K562 (cell line): ENCODE measurements around the gene CEP128. TPM values are rescaled to one million over a fixed set of nuclear protein-coding genes. Genes with fewer than 3 reads are reported as not detected.

Experiments
- ADNP ChIP-seq: fragments of 200-800 bp; sonication (Bioruptor generic); IDR thresholded peaks from 2 replicates; pipeline ENCODE4 v1.6.1; 2016; ENCODE audit warnings: missing genetic modification characterization, missing compliant biosample characterization
- ARID1B ChIP-seq: fragments of 450-650 bp; IDR thresholded peaks from 2 replicates; pipeline ENCODE4 v1.6.1; 2016; ENCODE audit warnings: antibody characterized with exemption, mild to moderate bottlenecking, inconsistent platforms
- BHLHE40 ChIP-seq: IDR thresholded peaks from 2 replicates; pipeline ENCODE4 v1.6.1; 2011; ENCODE audit warnings: low read length, improper control_type of control experiment
- CEBPG ChIP-seq, 3 experiments: fragments of 200-800 bp in 1 of 3; sonication (Bioruptor generic) in 1 of 3; sonication (generic) in 1 of 3; formaldehyde crosslinking in 1 of 3; IDR thresholded peaks in 2 of 3; conservative IDR thresholded peaks in 1 of 3; 2 replicates each; pipeline versions ENCODE4 v1.6.1 to v1.8.0; 2016 to 2022; ENCODE audit warnings: missing compliant biosample characterization in 2 of 3, missing genetic modification characterization in 2 of 3, mild to moderate bottlenecking in 1 of 3, missing genetic modification reagents in 1 of 3
- E2F1 ChIP-seq: sonication (generic); formaldehyde crosslinking; IDR thresholded peaks from 2 replicates; pipeline ENCODE4 v1.8.1; 2023; ENCODE audit warnings: mild to moderate bottlenecking, missing genetic modification reagents, moderate library complexity
- GABPA ChIP-seq: fragments of 200-800 bp; sonication (Bioruptor generic); conservative IDR thresholded peaks from 2 replicates; pipeline ENCODE4 v1.6.1; 2016; ENCODE audit warnings: low read depth, missing genetic modification characterization, missing compliant biosample characterization
- ILK ChIP-seq: fragments of 450-650 bp; IDR thresholded peaks from 2 replicates; pipeline ENCODE4 v1.6.1; 2016; ENCODE audit warnings: missing genetic modification characterization, low read depth, mild to moderate bottlenecking, missing compliant biosample characterization, moderate library complexity, borderline replicate concordance
- MAZ ChIP-seq, 2 experiments: fragments of 450-650 bp in 1 of 2; sonication (generic) in 1 of 2; formaldehyde crosslinking; IDR thresholded peaks in 1 of 2; conservative IDR thresholded peaks in 1 of 2; 2 replicates each; pipeline versions ENCODE4 v1.4.0 to v1.5.0; 2020; ENCODE audit warnings: mild to moderate bottlenecking in 1 of 2, missing genetic modification reagents in 1 of 2
- NFE2 ChIP-seq: IDR thresholded peaks from 2 replicates; pipeline ENCODE4 v1.6.1; 2014; ENCODE audit warnings: antibody characterized with exemption, low read depth
- NR0B1 ChIP-seq: fragments of 450-650 bp; IDR thresholded peaks from one replicate; pipeline ENCODE4 v1.6.1; 2018; ENCODE audit warnings: mild to moderate bottlenecking, moderate library complexity; ENCODE audit not compliant: partially characterized antibody
- NR2C1 ChIP-seq, 2 experiments: fragments of 450-650 bp; IDR thresholded peaks; 2 replicates each; pipeline ENCODE4 v1.6.1; 2017; ENCODE audit warnings: mild to moderate bottlenecking in 2 of 2, antibody characterized with exemption in 1 of 2, inconsistent platforms in 1 of 2, missing compliant biosample characterization in 1 of 2, missing genetic modification characterization in 1 of 2
- POLR2G ChIP-seq: fragments of 200-400 bp; formaldehyde crosslinking; IDR thresholded peaks from 2 replicates; pipeline ENCODE4 v1.6.1; 2017; ENCODE audit warnings: low read depth, mild to moderate bottlenecking, antibody characterized with exemption, low read length, moderate library complexity
- SIRT6 ChIP-seq: IDR thresholded peaks from one replicate; pipeline ENCODE4 v1.6.1; 2012; ENCODE audit warnings: low read depth, mild to moderate bottlenecking, control low read depth, inconsistent platforms, low read length, moderate library complexity
- SMARCA5 ChIP-seq: fragments of 450-650 bp; IDR thresholded peaks from 2 replicates; pipeline ENCODE4 v1.6.1; 2016
- TFAM ChIP-seq: fragments of 250-450 bp; sonication (Bioruptor Pico); conservative IDR thresholded peaks from 2 replicates; pipeline ENCODE4 v1.5.0; 2021; ENCODE audit warnings: mild to moderate bottlenecking, moderate library complexity
- ZBTB43 ChIP-seq: sonication (generic); formaldehyde crosslinking; IDR thresholded peaks from 2 replicates; pipeline ENCODE4 v1.8.0; 2023; ENCODE audit warnings: mild to moderate bottlenecking, missing genetic modification reagents
- ZFP1 ChIP-seq: fragments of 450-650 bp; formaldehyde crosslinking; IDR thresholded peaks from 2 replicates; pipeline ENCODE4 v1.4.0; 2020; ENCODE audit warnings: mild to moderate bottlenecking, mixed read lengths
- ZNF444 ChIP-seq: fragments of 250-450 bp; sonication (Bioruptor Pico); IDR thresholded peaks from 2 replicates; pipeline ENCODE4 v1.4.0; 2020; ENCODE audit warnings: mild to moderate bottlenecking, moderate library complexity
- polyA plus RNA-seq, 8 experiments: library from polyadenylated mRNA; depleted of rRNA in 4 of 8; stranded (reverse) in 5 of 8; unstranded in 3 of 8; fragments of >200 nt; fragmentation: Nextera tagmentation in 2 of 8; fragmentation: Illumina TruSeq in 1 of 8; extraction: Ambion mirVana in 2 of 8; extraction: Trizol in 1 of 8; gene quantifications; 2 replicates each; pipeline versions ENCODE4 v1.2.1 to v1.2.3, GENCODE V29; 2011 to 2014; ENCODE audit warnings: inconsistent platforms in 1 of 8, missing spikeins in 1 of 8
- total RNA-seq, 7 experiments: library from RNA; depleted of rRNA in 6 of 7; stranded (reverse); fragments of >200 nt in 6 of 7; fragmentation: Illumina TruSeq in 2 of 7; extraction: Trizol in 2 of 7; gene quantifications; 2 replicates each; pipeline versions ENCODE4 v1.2.1 to v1.2.3, GENCODE V29; 2011 to 2021; ENCODE audit warnings: low replicate concordance in 1 of 7
- TF ChIP-seq, protein P1 (sequence below), 2 experiments: fragments of 150-350 bp in 1 of 2; IDR thresholded peaks; 2 replicates each; pipeline ENCODE4 v1.6.1; 2012 to 2016; ENCODE audit warnings: low read depth in 2 of 2, low read length in 2 of 2, mild to moderate bottlenecking in 1 of 2, moderate library complexity in 1 of 2

CEP128 gene
- total and polyA plus RNA-seq, 9 of the 15 experiments (the other 6 are each of a cell fraction or from before 2014, with no cell fraction given) = 2.3 to 9.2 (median 4.6) TPM

DNA sequence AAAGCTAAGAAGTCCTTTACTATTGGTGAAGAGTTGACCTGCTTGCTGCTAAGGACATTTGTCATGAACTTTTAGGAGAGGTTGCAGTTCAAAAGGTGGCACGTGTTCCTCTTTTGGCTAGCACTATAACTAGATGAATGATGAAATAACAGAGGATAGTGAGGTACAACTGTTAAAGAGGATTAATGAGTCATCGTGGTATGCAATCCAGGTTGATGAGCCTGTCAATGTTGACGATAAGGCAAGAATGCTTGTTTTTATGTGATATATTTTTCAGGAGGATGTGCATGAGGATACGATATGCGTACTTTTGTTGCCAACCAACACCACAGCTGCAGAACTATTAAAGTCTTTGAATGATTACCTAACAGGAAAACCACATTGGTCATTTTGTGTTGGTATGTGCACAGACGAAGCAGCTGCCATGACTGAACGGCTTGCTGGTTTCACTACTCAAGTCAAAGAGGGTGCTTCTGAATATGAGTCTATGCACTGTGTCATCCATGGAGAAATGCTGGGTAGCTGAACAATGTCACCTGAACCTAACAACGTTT, 10.6 kb downstream of the CEP128 start (continued):
- TF ChIP-seq NR2C1 (IDR thresholded peaks at IDR 0.05) = no peak
- no peak for TF ChIP-seq NR2C1 (tag; IDR thresholded peaks at IDR 0.05)
- no peak for TF ChIP-seq POLR2G
- TF ChIP-seq TFAM (CRISPR knock-in tag) = no peak
- TF ChIP-seq, protein P1, sequence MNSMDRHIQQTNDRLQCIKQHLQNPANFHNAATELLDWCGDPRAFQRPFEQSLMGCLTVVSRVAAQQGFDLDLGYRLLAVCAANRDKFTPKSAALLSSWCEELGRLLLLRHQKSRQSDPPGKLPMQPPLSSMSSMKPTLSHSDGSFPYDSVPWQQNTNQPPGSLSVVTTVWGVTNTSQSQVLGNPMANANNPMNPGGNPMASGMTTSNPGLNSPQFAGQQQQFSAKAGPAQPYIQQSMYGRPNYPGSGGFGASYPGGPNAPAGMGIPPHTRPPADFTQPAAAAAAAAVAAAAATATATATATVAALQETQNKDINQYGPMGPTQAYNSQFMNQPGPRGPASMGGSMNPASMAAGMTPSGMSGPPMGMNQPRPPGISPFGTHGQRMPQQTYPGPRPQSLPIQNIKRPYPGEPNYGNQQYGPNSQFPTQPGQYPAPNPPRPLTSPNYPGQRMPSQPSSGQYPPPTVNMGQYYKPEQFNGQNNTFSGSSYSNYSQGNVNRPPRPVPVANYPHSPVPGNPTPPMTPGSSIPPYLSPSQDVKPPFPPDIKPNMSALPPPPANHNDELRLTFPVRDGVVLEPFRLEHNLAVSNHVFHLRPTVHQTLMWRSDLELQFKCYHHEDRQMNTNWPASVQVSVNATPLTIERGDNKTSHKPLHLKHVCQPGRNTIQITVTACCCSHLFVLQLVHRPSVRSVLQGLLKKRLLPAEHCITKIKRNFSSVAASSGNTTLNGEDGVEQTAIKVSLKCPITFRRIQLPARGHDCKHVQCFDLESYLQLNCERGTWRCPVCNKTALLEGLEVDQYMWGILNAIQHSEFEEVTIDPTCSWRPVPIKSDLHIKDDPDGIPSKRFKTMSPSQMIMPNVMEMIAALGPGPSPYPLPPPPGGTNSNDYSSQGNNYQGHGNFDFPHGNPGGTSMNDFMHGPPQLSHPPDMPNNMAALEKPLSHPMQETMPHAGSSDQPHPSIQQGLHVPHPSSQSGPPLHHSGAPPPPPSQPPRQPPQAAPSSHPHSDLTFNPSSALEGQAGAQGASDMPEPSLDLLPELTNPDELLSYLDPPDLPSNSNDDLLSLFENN (IDR thresholded peaks at IDR 0.05; ENCODE audit: low read depth in 2 of 2, low read length in 2 of 2) = no peak
- no peak for TF ChIP-seq ILK
- TF ChIP-seq SIRT6 = no peak
- peak; percentile 65; the same call in 1 of the 2 replicates for TF ChIP-seq BHLHE40
- no peak for TF ChIP-seq ZBTB43 (CRISPR knock-in tag)
- no peak for TF ChIP-seq NR0B1
- TF ChIP-seq ARID1B = peak; percentile 49; the same call in 1 of the 2 replicates
- TF ChIP-seq ADNP = no peak
- peak; percentile 88 for TF ChIP-seq CEBPG (CRISPR knock-in tag; IDR thresholded peaks at IDR 0.05)
- peak; percentile 7 to 92; a peak in 2 of 4 replicates for TF ChIP-seq CEBPG (tag; conservative IDR thresholded peaks at IDR 0.05 in 1 of 2, IDR thresholded peaks at IDR 0.05 in 1 of 2)
- TF ChIP-seq MAZ (CRISPR knock-in tag; conservative IDR thresholded peaks at IDR 0.05 in 1 of 2, IDR thresholded peaks at IDR 0.05 in 1 of 2) = no peak
- TF ChIP-seq ZFP1 = no peak
- peak; percentile 50 for TF ChIP-seq NFE2
- TF ChIP-seq E2F1 (CRISPR knock-in tag) = no peak
- no peak for TF ChIP-seq ZNF444
- no peak for TF ChIP-seq GABPA
- TF ChIP-seq SMARCA5 = no peak
